ENCODE measurements around the gene RNU1-4.
"Not testable (repeated sequence)": the region's sequence is repeated elsewhere in the genome, so short reads cannot be mapped to it uniquely, and the experiment has no call there.

DNA sequence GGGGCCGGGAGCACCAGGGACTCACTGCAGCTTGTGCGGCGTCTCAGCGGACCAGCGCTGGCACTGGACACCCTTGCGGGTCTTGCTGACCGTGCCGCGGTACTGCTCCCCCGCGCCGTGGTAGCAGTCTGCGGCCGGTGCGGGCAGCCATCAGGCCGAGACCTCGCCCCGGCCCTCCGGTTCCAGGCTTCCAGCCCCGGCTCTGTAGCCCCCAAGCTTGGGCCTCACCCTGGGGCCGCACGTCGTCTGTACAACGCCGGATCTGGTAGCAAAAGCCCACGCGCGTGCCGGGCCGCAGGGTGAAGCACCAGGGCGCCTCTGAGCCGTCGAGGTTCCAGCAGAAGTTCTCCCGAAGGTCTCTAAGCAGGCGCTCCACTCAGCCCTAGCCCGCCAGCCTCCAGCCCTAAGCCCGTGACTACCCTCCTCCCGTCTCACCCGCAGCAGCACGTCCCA lies 18.8 kb downstream of the RNU1-4 start:
- not testable (repeated sequence) for TF ChIP-seq CTCF (IDR thresholded peaks at IDR 0.05); ZFX (IDR thresholded peaks at IDR 0.05; ENCODE audit: borderline replicate concordance)

All from 22Rv1 (cell line).